Neuronal stem cell (in vitro differentiated cells): Measurements from ENCODE around the gene PPDPF.
A peak's percentile ranks its signal among the peaks of the same experiment; 100 is the strongest.

Source experiments
- DNase-seq: peaks from one replicate; pipeline ENCODE4 v3.0.0-alpha.2; 2013; ENCODE audit warnings: low spot score
- H2AFZ ChIP-seq: one replicate; pipeline ENCODE4 v1.6.1; 2013; ENCODE audit warnings: mild to moderate bottlenecking, low read length, inconsistent platforms
- H2AK5ac ChIP-seq: 2 replicates; pipeline ENCODE4 v1.6.1; 2013; ENCODE audit warnings: low read depth, mild to moderate bottlenecking, inconsistent platforms, low read length, moderate library complexity, mixed read lengths
- H2BK120ac ChIP-seq: 2 replicates; pipeline ENCODE4 v1.6.1; 2013; ENCODE audit warnings: low read depth, mild to moderate bottlenecking, inconsistent platforms, low read length, moderate library complexity, mixed read lengths
- H2BK12ac ChIP-seq: one replicate; pipeline ENCODE4 v1.6.1; 2013; ENCODE audit warnings: low read length, inconsistent platforms
- H2BK15ac ChIP-seq: 2 replicates; pipeline ENCODE4 v1.6.1; 2013; ENCODE audit warnings: mild to moderate bottlenecking, low read length, inconsistent platforms, mixed read lengths
- H2BK5ac ChIP-seq: one replicate; pipeline ENCODE4 v1.6.1; 2013; ENCODE audit warnings: inconsistent platforms, mild to moderate bottlenecking, low read length, moderate library complexity
- H3K14ac ChIP-seq: one replicate; pipeline ENCODE4 v1.6.1; 2013; ENCODE audit warnings: low read length, inconsistent platforms
- H3K18ac ChIP-seq: 2 replicates; pipeline ENCODE4 v1.6.1; 2013; ENCODE audit warnings: low read length, inconsistent platforms
- H3K23ac ChIP-seq: 2 replicates; pipeline ENCODE4 v1.6.1; 2013; ENCODE audit warnings: low read depth, mild to moderate bottlenecking, mixed read lengths, low read length, inconsistent platforms; ENCODE audit not compliant: poor library complexity
- H3K27ac ChIP-seq: replicated peaks from 3 replicates; pipeline ENCODE4 v1.5.1; 2013; ENCODE audit warnings: low read length, inconsistent platforms
- H3K27me3 ChIP-seq, 3 experiments: 2 replicates each; pipeline ENCODE4 v1.6.1; 2013; ENCODE audit warnings: low read length in 3 of 3, mild to moderate bottlenecking in 2 of 3, inconsistent platforms in 1 of 3, low read depth in 1 of 3, mixed read lengths in 1 of 3, moderate library complexity in 1 of 3; ENCODE audit not compliant: control insufficient read depth in 3 of 3, insufficient read depth in 3 of 3
- H3K36me3 ChIP-seq, 2 donors: replicated peaks in 1 of 2; 2 replicates each; pipeline ENCODE4 v1.6.1; 2013; ENCODE audit warnings: low read length in 2 of 2; ENCODE audit not compliant: control insufficient read depth in 2 of 2, insufficient read depth in 2 of 2
- H3K4ac ChIP-seq: 2 replicates; pipeline ENCODE4 v1.6.1; 2013; ENCODE audit warnings: inconsistent platforms, mild to moderate bottlenecking, low read length, moderate library complexity
- H3K4me1 ChIP-seq, 2 donors: 1 replicate in 1 of 2; 2 replicates in 1 of 2; pipeline ENCODE4 v1.6.1; 2013; ENCODE audit warnings: low read length in 2 of 2, low read depth in 1 of 2; ENCODE audit not compliant: control insufficient read depth in 2 of 2, insufficient read depth in 1 of 2
- H3K4me2 ChIP-seq: one replicate; pipeline ENCODE4 v1.6.1; 2013; ENCODE audit warnings: mild to moderate bottlenecking, low read length, inconsistent platforms; ENCODE audit not compliant: insufficient read depth, poor library complexity, severe bottlenecking
- H3K4me3 ChIP-seq, 2 donors: 2 replicates each; pipeline ENCODE4 v1.5.1; 2013; ENCODE audit warnings: low read length in 2 of 2, mild to moderate bottlenecking in 2 of 2, inconsistent platforms in 1 of 2, moderate library complexity in 1 of 2
- H3K79me1 ChIP-seq: one replicate; pipeline ENCODE4 v1.6.1; 2013; ENCODE audit warnings: low read depth, mild to moderate bottlenecking, inconsistent platforms, low read length, moderate library complexity
- H3K9ac ChIP-seq: one replicate; pipeline ENCODE4 v1.6.1; 2013; ENCODE audit warnings: mild to moderate bottlenecking, low read depth, low read length, inconsistent platforms; ENCODE audit not compliant: poor library complexity
- H3K9me3 ChIP-seq, 2 donors: replicated peaks in 1 of 2; 2 replicates each; pipeline versions ENCODE3 to v1.6.1; 2013; ENCODE audit warnings: low read length in 2 of 2, mild to moderate bottlenecking in 2 of 2, inconsistent platforms in 1 of 2, low read depth in 1 of 2, mixed read lengths in 1 of 2, moderate library complexity in 1 of 2; ENCODE audit not compliant: control insufficient read depth in 2 of 2, insufficient read depth in 1 of 2
- H4K8ac ChIP-seq: one replicate; pipeline ENCODE4 v1.6.1; 2013; ENCODE audit warnings: low read depth, mild to moderate bottlenecking, inconsistent platforms, low read length, moderate library complexity
- H4K91ac ChIP-seq: one replicate; pipeline ENCODE4 v1.6.1; 2013; ENCODE audit warnings: low read length, low read depth, mild to moderate bottlenecking, inconsistent platforms; ENCODE audit not compliant: poor library complexity
- WGBS, 2 donors: extraction: QIAGEN DNeasy Blood & Tissue Kit; methylation state at CpG; one replicate each; pipeline ENCODE4 v1.1.7; 2013; ENCODE audit warnings: missing lambda C conversion rate in 2 of 2, mixed read lengths in 1 of 2; ENCODE audit not compliant: insufficient read length in 2 of 2, insufficient replicate concordance in 1 of 2; ENCODE audit errors: extremely low coverage in 2 of 2; 5-methylcytosine and 5-hydroxymethylcytosine counted together

Gene PPDPF

GRCh38 chr20:63545814-63546213 lies 25.2 kb downstream of the PPDPF start:
- Histone ChIP-seq H3K9me3 (no peaks in the 10 kb centered on the region), H3K27me3 (peaks cover 0 to 56% (median 1%) of the 10 kb centered on the region in 3 experiments), H2AFZ (no peak overlapping the region), H3K36me3 (no peaks in the 10 kb centered on the region), H4K91ac (no peak overlapping the region), H2BK120ac (no peak overlapping the region), H3K4me2 (no peak overlapping the region), H3K27ac (no peak overlapping the region), H2BK15ac (no peak overlapping the region), H3K18ac (peak overlapping the region; percentile 17), H3K4ac (no peak overlapping the region), H2AK5ac (peak overlapping the region; percentile 64), H3K23ac (peak overlapping the region; percentile 12), H3K4me3 (no peak overlapping the region), H3K9ac (no peak overlapping the region), H4K8ac (no peak overlapping the region), H3K14ac (peak overlapping the region; percentile 49), H3K79me1 (no peaks in the 10 kb centered on the region), H2BK5ac (no peak overlapping the region), H3K4me1 (peaks cover 0 to 3% of the 10 kb centered on the region in 2 donors), H2BK12ac (peak overlapping the region; percentile 73)
- no peak for DNase-seq
- no CpG with 5 or more reads among the region's 6 CpGs for whole genome bisulfite sequencing, 2 donors

GRCh38 chr20:63546256-63546955 lies 25.8 kb downstream of the PPDPF start:
- Histone ChIP-seq H3K4me3 (no peak overlapping the region), H4K91ac (no peak overlapping the region), H3K4me2 (no peak overlapping the region), H3K23ac (peak overlapping the region; percentile 12), H3K36me3 (no peaks in the 10 kb centered on the region), H2BK120ac (no peak overlapping the region), H2BK12ac (peak overlapping the region; percentile 73), H2BK5ac (no peak overlapping the region), H2AFZ (no peak overlapping the region), H2AK5ac (peak overlapping the region; percentile 6), H3K27ac (no peak overlapping the region), H3K4ac (no peak overlapping the region), H3K79me1 (no peaks in the 10 kb centered on the region), H2BK15ac (no peak overlapping the region), H3K27me3 (peaks cover 0 to 56% (median 1%) of the 10 kb centered on the region in 3 experiments), H3K9ac (no peak overlapping the region), H4K8ac (no peak overlapping the region), H3K14ac (no peak overlapping the region), H3K4me1 (peaks cover 0 to 5% of the 10 kb centered on the region in 2 donors), H3K9me3 (no peaks in the 10 kb centered on the region), H3K18ac (peak overlapping the region; percentile 4)
- DNase-seq = no peak
- no CpG with 5 or more reads among the region's 20 CpGs for WGBS, 2 donors

DNA sequence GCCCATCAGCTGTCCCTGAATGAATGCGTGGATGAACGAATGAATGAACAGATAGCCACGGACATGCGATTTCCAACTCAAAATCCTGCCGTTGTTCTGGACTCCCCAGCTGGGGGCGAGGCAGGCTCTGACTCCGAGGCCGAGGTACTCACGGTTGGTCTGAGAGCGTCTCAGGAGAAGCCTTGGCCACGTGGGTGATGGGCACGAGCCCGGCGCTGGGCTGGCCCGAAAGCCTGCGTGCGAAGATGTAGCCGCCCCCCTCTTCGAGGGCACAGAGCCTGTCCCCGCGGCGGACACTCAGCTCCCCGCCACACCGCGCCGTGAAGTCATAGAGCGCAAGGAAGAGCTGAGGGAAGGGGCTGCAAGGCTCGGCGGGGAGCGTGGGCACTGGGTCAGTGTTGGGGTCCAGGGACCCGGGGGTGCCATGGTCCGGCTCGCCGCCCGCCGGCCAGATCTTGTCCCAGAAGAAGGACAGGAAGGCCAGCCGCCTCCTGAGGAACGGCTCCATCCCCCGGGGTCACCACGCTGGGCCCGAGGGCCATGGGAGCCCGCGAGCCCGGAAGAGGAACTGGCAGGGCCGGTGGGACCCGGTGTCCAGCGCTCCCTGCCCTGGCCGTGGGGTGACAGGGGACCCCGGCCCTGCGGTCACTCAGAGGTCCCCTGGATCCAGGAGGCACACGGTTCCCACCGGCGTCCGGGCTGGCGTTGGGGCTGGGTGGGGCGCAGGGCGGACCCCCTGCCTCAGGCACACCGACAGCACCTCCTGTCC lies 26.6 kb downstream of the PPDPF start:
- H3K27me3 ChIP-seq = peaks cover 0 to 52% (median 1%) of the 10 kb centered on the region in 3 experiments
- H4K8ac ChIP-seq = no peak overlapping the region
- H3K18ac ChIP-seq = peak overlapping the region; percentile 85
- no peaks in the 10 kb centered on the region for H3K79me1 ChIP-seq
- peak overlapping the region; percentile 58 for H2BK12ac ChIP-seq
- H2AFZ ChIP-seq = no peak overlapping the region
- no peak overlapping the region for H2BK5ac ChIP-seq
- WGBS, 2 donors = no CpG with 5 or more reads among the region's 58 CpGs
- no peaks in the 10 kb centered on the region for H3K9me3 ChIP-seq
- no peak overlapping the region for H4K91ac ChIP-seq
- no peak overlapping the region for H3K4ac ChIP-seq
- peak overlapping the region; percentile 21 for H2BK15ac ChIP-seq
- peaks cover 0 to 5% of the 10 kb centered on the region in 2 donors for H3K4me1 ChIP-seq
- H3K36me3 ChIP-seq = no peaks in the 10 kb centered on the region
- H3K27ac ChIP-seq = no peak overlapping the region
- no peak overlapping the region for H3K14ac ChIP-seq
- H3K23ac ChIP-seq = peak overlapping the region; percentile 34
- H3K9ac ChIP-seq = no peak overlapping the region
- H3K4me2 ChIP-seq = no peak overlapping the region
- DNase-seq = no peak
- no peak overlapping the region for H3K4me3 ChIP-seq
- no peak overlapping the region for H2BK120ac ChIP-seq
- H2AK5ac ChIP-seq = peak overlapping the region; percentile 93
